GM11168 (cell line): ENCODE measurements around the gene LCE3E.

Source experiments
- in situ Hi-C: fragments of 300-500 bp; cut with MboI; formaldehyde crosslinking; loops from one replicate; pipeline ENCODE4 v1.12.0; 2022; ENCODE audit warnings: low sequenced_read_pairs; ENCODE audit not compliant: unreplicated experiment

The LCE3E gene

GRCh38 chr1:152517237-152517811 is 49.3 kb downstream of the LCE3E start:
- in situ Hi-C loops, result no loop called here

- in situ Hi-C loops, result no loop called here
These were observed 50.5 kb downstream of the LCE3E start for GRCh38 chr1:152516082-152516481.
